ENCODE measurements around the gene KDELR1. TPM values are rescaled to one million over a fixed set of nuclear protein-coding genes. Genes with fewer than 3 reads are reported as not detected.
A peak's percentile ranks its signal among the peaks of the same experiment; 100 is the strongest.

The KDELR1 gene
- total and polyA plus RNA-seq, 2 of the 13 experiments (the other 11 are each of a cell fraction or from before 2014, with no cell fraction given): 134 to 185 TPM

DNA sequence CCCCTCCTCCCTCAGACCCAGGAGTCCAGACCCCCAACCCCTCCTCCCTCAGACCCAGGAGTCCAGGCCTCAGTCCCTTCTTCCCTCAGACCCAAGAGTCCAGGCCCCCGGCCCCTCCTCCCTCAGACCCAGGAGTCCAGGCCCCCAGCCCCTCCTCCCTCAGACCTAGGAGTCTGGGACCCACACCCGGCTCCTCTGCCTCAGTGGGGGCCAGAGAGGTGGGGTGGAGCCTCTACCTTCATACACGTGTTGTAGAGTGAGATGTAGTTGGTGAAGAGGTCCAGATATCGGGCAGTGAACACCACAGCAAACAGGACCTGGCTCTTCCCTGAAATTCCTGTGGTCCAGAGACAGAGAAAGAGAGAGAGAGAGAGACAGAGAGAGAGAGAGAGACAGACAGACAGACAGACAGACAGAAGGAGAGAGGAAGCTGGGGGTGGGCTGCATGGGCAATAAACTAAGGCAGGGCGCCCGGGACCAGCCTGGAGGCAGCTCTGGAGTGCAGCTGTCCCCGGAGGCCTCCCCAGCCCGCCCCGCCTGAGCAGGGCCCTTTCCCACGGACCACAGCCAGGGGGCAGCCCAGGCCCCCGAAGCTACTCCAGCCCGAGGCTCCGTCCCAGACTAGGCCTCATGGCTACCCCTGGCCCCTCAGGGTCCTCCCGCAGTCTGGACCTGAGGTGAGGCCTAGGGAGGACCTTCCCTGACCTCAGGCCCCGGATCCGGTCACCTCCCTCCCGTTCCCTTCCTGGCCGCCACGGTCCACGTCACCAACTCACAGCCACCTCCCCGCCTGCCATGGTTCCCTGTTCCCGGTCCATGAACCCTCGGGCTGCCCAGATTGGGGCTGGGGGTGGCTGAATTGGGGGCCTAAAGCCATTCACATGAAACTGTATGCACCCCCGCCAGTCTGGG is 907 bp downstream of the KDELR1 start (continued):
- peak; percentile 69; the same call in 1 of the 2 replicates for TF ChIP-seq AHR (CRISPR knock-in tag; IDR thresholded peaks at IDR 0.05)
- TF ChIP-seq RFX5 (IDR thresholded peaks at IDR 0.05; ENCODE audit: low read depth, low read length): no peak
- 0 out of 2 replicates have a peak, but pooled peaks have one; percentile 74 for TF ChIP-seq ZFAT (CRISPR knock-in tag; conservative IDR thresholded peaks at IDR 0.05)
- TF ChIP-seq CEBPG (CRISPR knock-in tag; IDR thresholded peaks at IDR 0.05): no peak
- peak; percentile 34; the same call in 1 of the 2 replicates for TF ChIP-seq SMAD3 (CRISPR knock-in tag; IDR thresholded peaks at IDR 0.05)
- peak; percentile 76; the same call in 1 of the 2 replicates for TF ChIP-seq GABPB1 (CRISPR knock-in tag; IDR thresholded peaks at IDR 0.05)
- TF ChIP-seq MIER2 (CRISPR knock-in tag; IDR thresholded peaks at IDR 0.05): no peak
- TF ChIP-seq ZNF720 (CRISPR knock-in tag; IDR thresholded peaks at IDR 0.05): 0 out of 2 replicates have a peak, but pooled peaks have one; percentile 47
- TF ChIP-seq ZMYM3 (CRISPR knock-in tag; IDR thresholded peaks at IDR 0.05): no peak
- no peak; the same call in 1 of the 2 replicates for TF ChIP-seq CCDC6 (CRISPR knock-in tag; IDR thresholded peaks at IDR 0.05)
- TF ChIP-seq MED8 (CRISPR knock-in tag; IDR thresholded peaks at IDR 0.05; ENCODE audit: insufficient replicate concordance): no peak
- TF ChIP-seq, protein P1, sequence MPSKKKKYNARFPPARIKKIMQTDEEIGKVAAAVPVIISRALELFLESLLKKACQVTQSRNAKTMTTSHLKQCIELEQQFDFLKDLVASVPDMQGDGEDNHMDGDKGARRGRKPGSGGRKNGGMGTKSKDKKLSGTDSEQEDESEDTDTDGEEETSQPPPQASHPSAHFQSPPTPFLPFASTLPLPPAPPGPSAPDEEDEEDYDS (CRISPR knock-in tag; IDR thresholded peaks at IDR 0.05): peak; percentile 21; the same call in 1 of the 2 replicates
- 0 out of 2 replicates have a peak, but pooled peaks have one; percentile 66 for TF ChIP-seq ZNF34 (CRISPR knock-in tag; IDR thresholded peaks at IDR 0.05; ENCODE audit: borderline replicate concordance)
- TF ChIP-seq, protein P2, sequence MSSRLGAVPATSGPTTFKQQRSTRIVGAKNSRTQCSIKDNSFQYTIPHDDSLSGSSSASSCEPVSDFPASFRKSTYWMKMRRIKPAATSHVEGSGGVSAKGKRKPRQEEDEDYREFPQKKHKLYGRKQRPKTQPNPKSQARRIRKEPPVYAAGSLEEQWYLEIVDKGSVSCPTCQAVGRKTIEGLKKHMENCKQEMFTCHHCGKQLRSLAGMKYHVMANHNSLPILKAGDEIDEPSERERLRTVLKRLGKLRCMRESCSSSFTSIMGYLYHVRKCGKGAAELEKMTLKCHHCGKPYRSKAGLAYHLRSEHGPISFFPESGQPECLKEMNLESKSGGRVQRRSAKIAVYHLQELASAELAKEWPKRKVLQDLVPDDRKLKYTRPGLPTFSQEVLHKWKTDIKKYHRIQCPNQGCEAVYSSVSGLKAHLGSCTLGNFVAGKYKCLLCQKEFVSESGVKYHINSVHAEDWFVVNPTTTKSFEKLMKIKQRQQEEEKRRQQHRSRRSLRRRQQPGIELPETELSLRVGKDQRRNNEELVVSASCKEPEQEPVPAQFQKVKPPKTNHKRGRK (CRISPR knock-in tag; IDR thresholded peaks at IDR 0.05): no peak
- TF ChIP-seq ZNF598 (CRISPR knock-in tag; IDR thresholded peaks at IDR 0.05; ENCODE audit: borderline replicate concordance): peak; percentile 37; the same call in 1 of the 2 replicates
- TF ChIP-seq, protein P3, sequence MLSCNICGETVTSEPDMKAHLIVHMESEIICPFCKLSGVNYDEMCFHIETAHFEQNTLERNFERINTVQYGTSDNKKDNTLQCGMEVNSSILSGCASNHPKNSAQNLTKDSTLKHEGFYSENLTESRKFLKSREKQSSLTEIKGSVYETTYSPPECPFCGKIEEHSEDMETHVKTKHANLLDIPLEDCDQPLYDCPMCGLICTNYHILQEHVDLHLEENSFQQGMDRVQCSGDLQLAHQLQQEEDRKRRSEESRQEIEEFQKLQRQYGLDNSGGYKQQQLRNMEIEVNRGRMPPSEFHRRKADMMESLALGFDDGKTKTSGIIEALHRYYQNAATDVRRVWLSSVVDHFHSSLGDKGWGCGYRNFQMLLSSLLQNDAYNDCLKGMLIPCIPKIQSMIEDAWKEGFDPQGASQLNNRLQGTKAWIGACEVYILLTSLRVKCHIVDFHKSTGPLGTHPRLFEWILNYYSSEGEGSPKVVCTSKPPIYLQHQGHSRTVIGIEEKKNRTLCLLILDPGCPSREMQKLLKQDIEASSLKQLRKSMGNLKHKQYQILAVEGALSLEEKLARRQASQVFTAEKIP (CRISPR knock-in tag; IDR thresholded peaks at IDR 0.05; ENCODE audit: borderline replicate concordance): no peak
- TF ChIP-seq BCL6 (CRISPR knock-in tag; IDR thresholded peaks at IDR 0.05): peak; percentile 56
- peak; percentile 76; the same call in 1 of the 2 replicates for TF ChIP-seq DMAP1 (CRISPR knock-in tag; IDR thresholded peaks at IDR 0.05)
- TF ChIP-seq FOXA3 (CRISPR knock-in tag; IDR thresholded peaks at IDR 0.05): peak; percentile 34; the same call in 1 of the 2 replicates
- TF ChIP-seq RXRA (CRISPR knock-in tag; IDR thresholded peaks at IDR 0.05): peak; percentile 77; the same call in 1 of the 2 replicates
- no peak for TF ChIP-seq SCMH1 (CRISPR knock-in tag; IDR thresholded peaks at IDR 0.05; ENCODE audit: borderline replicate concordance)
- TF ChIP-seq ZNF749 (CRISPR knock-in tag; IDR thresholded peaks at IDR 0.05; ENCODE audit: borderline replicate concordance): 0 out of 2 replicates have a peak, but pooled peaks have one; percentile 39
- TF ChIP-seq SP1 (IDR thresholded peaks at IDR 0.05): no peak
- peak; percentile 38; the same call in 1 of the 2 replicates for TF ChIP-seq SP1 (CRISPR knock-in tag; IDR thresholded peaks at IDR 0.05)
- TF ChIP-seq MIER3 (CRISPR knock-in tag; IDR thresholded peaks at IDR 0.05; ENCODE audit: borderline replicate concordance): peak; percentile 58; the same call in 1 of the 2 replicates
- TF ChIP-seq ZFY (CRISPR knock-in tag; IDR thresholded peaks at IDR 0.05): peak; percentile 100
- TF ChIP-seq ATAD3A (CRISPR knock-in tag; IDR thresholded peaks at IDR 0.05): peak; percentile 93
- TF ChIP-seq ZMYM4 (CRISPR knock-in tag; IDR thresholded peaks at IDR 0.05): peak; percentile 33
- peak in 1 of 2 experiments; percentile 66; a peak in 1 of 4 replicates for TF ChIP-seq KLF16 (CRISPR knock-in tag; IDR thresholded peaks at IDR 0.05)

Data from HepG2 (cell line).